OCI-LY7 (cell line): Measurements from ENCODE around the gene ACADSB. TPM values are rescaled to one million over a fixed set of nuclear protein-coding genes. Genes with fewer than 3 reads are reported as not detected.

Source experiments
- BruUV-seq: library from RNA; stranded (reverse); fragments of 400-500 nt; replicated peaks from 2 replicates; lab custom pipeline; 2021; lab: Mats Ljungman, UMichigan
- CTCF ChIA-PET: fragments of 300-600 bp; sonication (Branson Sonifier 250); formaldehyde crosslinking; loops from one replicate; lab custom pipeline; 2022; ENCODE audit warnings: antibody characterized with exemption; ENCODE audit not compliant: unreplicated experiment; lab: Charles Lee
- POLR2A ChIA-PET: fragments of 300-600 bp; sonication (Branson Sonifier 250); formaldehyde crosslinking; loops from one replicate; lab custom pipeline; 2022; ENCODE audit warnings: antibody characterized with exemption; lab: Charles Lee
- DNase-seq: peaks from one replicate; pipeline ENCODE4 v3.0.0-alpha.2; 2015; ENCODE audit warnings: low spot score
- H2AFZ ChIP-seq: fragments of 200-600 bp; sonication (generic), shearing (Covaris generic); 2 replicates; pipeline ENCODE4 v1.6.1; 2014; ENCODE audit warnings: mild to moderate bottlenecking, antibody characterized with exemption, low read length, moderate library complexity
- H3K27ac ChIP-seq: fragments of 200-600 bp; sonication (generic); 2 replicates; pipeline ENCODE4 v1.5.1; 2014; ENCODE audit warnings: mixed run types, low read depth, mild to moderate bottlenecking, moderate library complexity, low read length, inconsistent platforms; ENCODE audit not compliant: poor library complexity, severe bottlenecking
- H3K36me3 ChIP-seq: fragments of 200-600 bp; sonication (generic); 2 replicates; pipeline ENCODE4 v1.6.1; 2014; ENCODE audit warnings: mild to moderate bottlenecking, antibody characterized with exemption, low read length, moderate library complexity, mixed read lengths; ENCODE audit not compliant: insufficient read depth
- H3K4me1 ChIP-seq: fragments of 200-600 bp; sonication (generic); 2 replicates; pipeline ENCODE4 v1.5.1; 2014; ENCODE audit warnings: mild to moderate bottlenecking, low read length; ENCODE audit not compliant: insufficient read depth, poor library complexity, severe bottlenecking
- H3K4me2 ChIP-seq: fragments of 200-600 bp; sonication (generic); 2 replicates; pipeline ENCODE4 v1.6.1; 2014; ENCODE audit warnings: mild to moderate bottlenecking, low read length
- H3K4me3 ChIP-seq: fragments of 200-600 bp; sonication (generic); 2 replicates; pipeline ENCODE4 v1.5.1; 2014; ENCODE audit warnings: mild to moderate bottlenecking, low read depth, low read length; ENCODE audit not compliant: poor library complexity, severe bottlenecking
- H3K79me2 ChIP-seq: fragments of 200-600 bp; sonication (generic); 2 replicates; pipeline ENCODE4 v1.6.1; 2016; ENCODE audit warnings: low read depth, mild to moderate bottlenecking, low read length, moderate library complexity, mixed read lengths; ENCODE audit not compliant: insufficient read depth
- H3K9me2 ChIP-seq: fragments of 200-600 bp; sonication (generic); 2 replicates; pipeline ENCODE4 v1.6.1; 2016; ENCODE audit warnings: mild to moderate bottlenecking, low read length, mixed read lengths; ENCODE audit not compliant: insufficient read depth
- H3K9me3 ChIP-seq: fragments of 200-600 bp; sonication (generic); 2 replicates; pipeline ENCODE4 v1.6.1; 2014; ENCODE audit warnings: mild to moderate bottlenecking, mixed run types, low read length, mixed read lengths
- H4K20me1 ChIP-seq: fragments of 200-600 bp; sonication (generic); 2 replicates; pipeline ENCODE4 v1.6.1; 2014; ENCODE audit warnings: mild to moderate bottlenecking, antibody characterized with exemption, low read length, moderate library complexity, mixed read lengths; ENCODE audit not compliant: insufficient read depth
- EZH2phosphoT487 ChIP-seq: fragments of 200-600 bp; sonication (generic); IDR thresholded peaks from 2 replicates; pipeline ENCODE4 v1.6.1; 2018; ENCODE audit warnings: low read depth, borderline replicate concordance, mild to moderate bottlenecking, mixed run types, antibody characterized with exemption, low read length, moderate library complexity, mixed read lengths
- intact Hi-C: fragments of 100-400 bp; cut with micrococcal nuclease; formaldehyde crosslinking; loops from one replicate; pipeline ENCODE4 v1.10.0; 2022; ENCODE audit not compliant: unreplicated experiment
- total RNA-seq, 2 experiments: library from RNA; depleted of rRNA in 1 of 2; stranded (reverse); fragments of >200 nt in 1 of 2; shearing (Covaris generic) in 1 of 2; gene quantifications; 2 replicates each; pipeline ENCODE4 v1.2.3, GENCODE V29; 2014 to 2022
- TF ChIP-seq, protein P1 (sequence below): fragments of 200-600 bp; sonication (generic); conservative IDR thresholded peaks from 2 replicates; pipeline ENCODE4 v1.5.1; 2014; ENCODE audit warnings: mild to moderate bottlenecking, antibody characterized with exemption, low read length, moderate library complexity, mixed read lengths

The ACADSB gene
- total RNA-seq, 2 experiments from 2014 or later, result 3.7 to 14.7 TPM

DNA sequence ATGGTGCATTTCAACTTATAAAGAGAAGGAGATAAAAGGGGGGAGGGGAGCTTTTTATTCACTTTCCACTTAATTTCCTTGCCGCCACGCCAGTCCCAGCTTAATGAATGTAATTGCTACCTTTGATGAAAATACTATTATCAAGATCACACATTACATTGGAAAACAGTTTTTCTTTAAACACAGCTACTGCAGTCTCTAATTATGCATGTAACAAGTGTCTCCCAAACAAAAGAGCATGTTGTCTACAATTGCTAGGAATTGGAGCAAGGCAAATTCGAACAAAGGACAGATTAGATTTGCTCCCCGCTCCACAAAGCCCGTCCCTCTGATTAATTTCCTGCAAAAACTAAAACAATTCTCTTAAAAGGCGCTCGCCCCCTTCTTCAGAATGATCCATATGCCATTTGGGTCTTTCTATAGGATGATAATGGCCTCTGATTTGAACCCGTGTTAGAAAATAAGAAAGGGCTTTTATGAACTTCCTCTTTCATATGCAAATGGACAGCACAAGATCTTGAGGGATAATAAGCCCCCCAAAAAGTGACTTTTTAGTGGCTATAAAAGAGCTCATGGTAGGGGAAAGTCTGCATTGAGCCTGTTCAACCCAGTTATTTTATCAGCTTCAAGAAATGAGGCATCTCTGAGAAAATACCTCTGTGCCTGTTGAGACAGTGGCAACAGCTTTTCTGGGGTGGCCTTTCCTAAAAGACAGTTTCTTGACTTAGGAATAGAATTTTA lies 60.6 kb downstream of the ACADSB start:
- H3K36me3 ChIP-seq, result no peaks in the 10 kb centered on the region
- no peak overlapping the region for H2AFZ ChIP-seq
- no peak overlapping the region for H3K4me2 ChIP-seq
- ChIA-PET POLR2A (interaction anchor here (0.6 to 0.7 kb wide), 2 partner anchors 104 to 531 kb away, joined by 3 to 4 read pairs; no protein-coding TSS in a partner anchor), CTCF (no interaction called here)
- intact Hi-C loops, result no loop called here
- no peaks in the 10 kb centered on the region for H3K79me2 ChIP-seq
- H3K4me3 ChIP-seq, result no peak overlapping the region
- no peaks in the 10 kb centered on the region for H3K9me2 ChIP-seq
- H4K20me1 ChIP-seq, result no peaks in the 10 kb centered on the region
- H3K9me3 ChIP-seq, result no peaks in the 10 kb centered on the region
- no peak for DNase-seq
- no peaks in the 10 kb centered on the region for H3K4me1 ChIP-seq
- no peak overlapping the region for H3K27ac ChIP-seq
- no peak for TF ChIP-seq EZH2phosphoT487
- TF ChIP-seq, protein P1, sequence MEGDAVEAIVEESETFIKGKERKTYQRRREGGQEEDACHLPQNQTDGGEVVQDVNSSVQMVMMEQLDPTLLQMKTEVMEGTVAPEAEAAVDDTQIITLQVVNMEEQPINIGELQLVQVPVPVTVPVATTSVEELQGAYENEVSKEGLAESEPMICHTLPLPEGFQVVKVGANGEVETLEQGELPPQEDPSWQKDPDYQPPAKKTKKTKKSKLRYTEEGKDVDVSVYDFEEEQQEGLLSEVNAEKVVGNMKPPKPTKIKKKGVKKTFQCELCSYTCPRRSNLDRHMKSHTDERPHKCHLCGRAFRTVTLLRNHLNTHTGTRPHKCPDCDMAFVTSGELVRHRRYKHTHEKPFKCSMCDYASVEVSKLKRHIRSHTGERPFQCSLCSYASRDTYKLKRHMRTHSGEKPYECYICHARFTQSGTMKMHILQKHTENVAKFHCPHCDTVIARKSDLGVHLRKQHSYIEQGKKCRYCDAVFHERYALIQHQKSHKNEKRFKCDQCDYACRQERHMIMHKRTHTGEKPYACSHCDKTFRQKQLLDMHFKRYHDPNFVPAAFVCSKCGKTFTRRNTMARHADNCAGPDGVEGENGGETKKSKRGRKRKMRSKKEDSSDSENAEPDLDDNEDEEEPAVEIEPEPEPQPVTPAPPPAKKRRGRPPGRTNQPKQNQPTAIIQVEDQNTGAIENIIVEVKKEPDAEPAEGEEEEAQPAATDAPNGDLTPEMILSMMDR, result no peak
- no TSS peak for BruUV-seq

GRCh38 chr10:123073187-123073586 lies 64.4 kb downstream of the ACADSB start:
- H3K36me3 ChIP-seq, result no peaks in the 10 kb centered on the region
- no peak for DNase-seq
- no peaks in the 10 kb centered on the region for H3K9me3 ChIP-seq
- ChIA-PET POLR2A (no interaction called here), CTCF (no interaction called here)
- no peaks in the 10 kb centered on the region for H3K4me1 ChIP-seq
- no peaks in the 10 kb centered on the region for H3K79me2 ChIP-seq
- H3K4me2 ChIP-seq, result no peak overlapping the region
- H3K9me2 ChIP-seq, result no peaks in the 10 kb centered on the region
- H3K27ac ChIP-seq, result no peak overlapping the region
- TF ChIP-seq, protein P1, result no peak
- no peak for TF ChIP-seq EZH2phosphoT487
- BruUV-seq, result no TSS peak
- intact Hi-C loops, result no loop called here
- no peak overlapping the region for H3K4me3 ChIP-seq
- no peaks in the 10 kb centered on the region for H4K20me1 ChIP-seq
- H2AFZ ChIP-seq, result no peak overlapping the region

DNA sequence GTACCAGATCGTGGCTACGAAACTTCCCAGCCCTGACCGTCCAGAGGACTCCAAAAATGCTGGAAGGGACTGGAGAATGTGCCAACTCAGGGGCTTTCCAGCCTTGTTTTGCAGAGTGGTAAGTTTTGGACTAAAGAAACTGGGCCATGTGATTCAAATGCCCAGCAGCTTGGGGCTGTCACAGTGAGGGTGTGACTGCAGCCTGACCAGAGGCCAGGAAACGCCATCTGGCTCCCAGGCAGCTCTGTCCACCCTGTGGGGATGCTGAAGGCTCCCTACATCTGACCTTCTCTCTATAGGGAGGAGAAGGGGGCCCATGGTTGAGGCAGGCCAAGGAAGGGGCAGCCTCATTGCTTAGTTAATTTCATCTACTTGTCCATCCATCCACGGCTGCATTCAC lies 65.4 kb downstream of the ACADSB start:
- Histone ChIP-seq H3K4me1 (no peaks in the 10 kb centered on the region), H3K9me3 (no peaks in the 10 kb centered on the region), H3K9me2 (no peaks in the 10 kb centered on the region), H4K20me1 (no peaks in the 10 kb centered on the region), H3K79me2 (no peaks in the 10 kb centered on the region), H3K4me2 (no peak overlapping the region), H2AFZ (no peak overlapping the region), H3K36me3 (no peaks in the 10 kb centered on the region), H3K27ac (no peak overlapping the region), H3K4me3 (no peak overlapping the region)
- no TSS peak for BruUV-seq
- no peak for DNase-seq
- CTCF ChIA-PET, result no interaction called here
- TF ChIP-seq EZH2phosphoT487, result no peak
- TF ChIP-seq, protein P1, result no peak
- intact Hi-C loops, result no loop called here
- POLR2A ChIA-PET, result no interaction called here
